ENCODE data around the gene TBC1D16.

The TBC1D16 gene

GRCh38 chr17:80035687-80035936 lies at the start of gene TBC1D16:
TSS of gene TBC1D16 (minus strand) at chr17:80035872. CDS start at chr17:80013547, 22,325 bp downstream.
- DNase-seq, result no peak

GRCh38 chr17:80084773-80085172 lies 49.1 kb upstream of the TBC1D16 start:
- DNase-seq, result no peak

- DNase-seq, result no peak
These were observed 47.5 kb upstream of the TBC1D16 start for GRCh38 chr17:80083136-80083661.

- peak; percentile 81 to 92 (median 86) for DNase-seq
These were observed 46.9 kb upstream of the TBC1D16 start for GRCh38 chr17:80082403-80083135.

- no peak for DNase-seq
These were observed 45.9 kb upstream of the TBC1D16 start for GRCh38 chr17:80081596-80081995.

- DNase-seq, result no peak
These were observed 44.4 kb upstream of the TBC1D16 start for GRCh38 chr17:80080081-80080480.

GRCh38 chr17:80072410-80072809 lies 36.7 kb upstream of the TBC1D16 start:
- DNase-seq, result no peak

- DNase-seq, result no peak
These were observed 35.6 kb upstream of the TBC1D16 start for GRCh38 chr17:80071116-80071841.

- no peak for DNase-seq
These were observed 34.9 kb upstream of the TBC1D16 start for GRCh38 chr17:80070375-80071115.

GRCh38 chr17:80068301-80069222 lies 32.9 kb upstream of the TBC1D16 start:
- no peak for DNase-seq

GRCh38 chr17:80067393-80067986 lies 31.8 kb upstream of the TBC1D16 start:
- DNase-seq, result no peak

- DNase-seq, result no peak
These were observed 30.0 kb upstream of the TBC1D16 start for GRCh38 chr17:80065478-80066170.

- no peak for DNase-seq
These were observed 29.0 kb upstream of the TBC1D16 start for GRCh38 chr17:80064696-80065095.

GRCh38 chr17:80063830-80064585 lies 28.3 kb upstream of the TBC1D16 start:
- peak; percentile 77 to 86 (median 82) for DNase-seq

GRCh38 chr17:80061421-80061820 lies 25.7 kb upstream of the TBC1D16 start:
- no peak for DNase-seq

- no peak for DNase-seq
These were observed 25.0 kb upstream of the TBC1D16 start for GRCh38 chr17:80060644-80061043.

- DNase-seq, result no peak
These were observed 22.8 kb upstream of the TBC1D16 start for GRCh38 chr17:80058311-80058955.

GRCh38 chr17:80055597-80055996 lies 19.9 kb upstream of the TBC1D16 start:
- no peak for DNase-seq

GRCh38 chr17:80053102-80053501 lies 17.4 kb upstream of the TBC1D16 start:
- no peak for DNase-seq

GRCh38 chr17:80051681-80052080 lies 16.0 kb upstream of the TBC1D16 start:
- DNase-seq, result no peak
